CD4-positive, alpha-beta T cell (primary cell): ENCODE measurements around the gene ZNF827. TPM values are rescaled to one million over a fixed set of nuclear protein-coding genes. Genes with fewer than 3 reads are reported as not detected.

Experiments used
- ATAC-seq: fragments of 200-7000 bp; cut with Tn5 transposase; one replicate; pipeline ENCODE4 v1.10.0; 2022; ENCODE audit warnings: mild to moderate bottlenecking; ENCODE audit not compliant: poor library complexity
- CTCF ChIA-PET: fragments of 350-600 bp; sonication (Branson Sonifier 250); formaldehyde crosslinking; loops from one replicate; lab custom pipeline; 2021; ENCODE audit warnings: antibody characterized with exemption, inconsistent platforms; lab: Charles Lee
- POLR2A ChIA-PET: fragments of 350-600 bp; sonication (Branson Sonifier 250); formaldehyde crosslinking; loops from one replicate; lab custom pipeline; 2021; ENCODE audit warnings: antibody characterized with exemption, inconsistent platforms; lab: Charles Lee
- DNase-seq, 14 experiments: peaks; one replicate each; pipeline ENCODE4 v3.0.0-alpha.2; 2013 to 2020; ENCODE audit warnings: mixed read lengths in 2 of 14
- H3K27ac ChIP-seq, 2 donors: one replicate each; pipeline versions ENCODE4 v1.5.1 to v1.7.0; 2013; ENCODE audit warnings: low read length in 2 of 2, low read depth in 1 of 2, mild to moderate bottlenecking in 1 of 2
- H3K27me3 ChIP-seq, 2 experiments: 1 replicate in 1 of 2; 2 replicates in 1 of 2; pipeline versions ENCODE4 v1.6.1 to v1.7.0; 2013; ENCODE audit warnings: low read length in 2 of 2, control low read depth in 1 of 2, mild to moderate bottlenecking in 1 of 2, moderate library complexity in 1 of 2; ENCODE audit not compliant: insufficient read depth in 2 of 2, control insufficient read depth in 1 of 2
- H3K36me3 ChIP-seq: one replicate; pipeline ENCODE4 v1.6.1; 2013; ENCODE audit warnings: low read length, control low read depth; ENCODE audit not compliant: insufficient read depth
- H3K4me1 ChIP-seq: one replicate; pipeline ENCODE4 v1.6.1; 2013; ENCODE audit warnings: low read length, control low read depth; ENCODE audit not compliant: insufficient read depth
- H3K4me3 ChIP-seq: one replicate; pipeline ENCODE4 v1.5.1; 2013; ENCODE audit warnings: mild to moderate bottlenecking, low read length, moderate library complexity
- H3K9me3 ChIP-seq, 2 experiments: 1 replicate in 1 of 2; 2 replicates in 1 of 2; pipeline versions ENCODE4 v1.6.1 to v1.7.0; 2013; ENCODE audit warnings: low read length in 2 of 2, mild to moderate bottlenecking in 2 of 2, control low read depth in 1 of 2, moderate library complexity in 1 of 2; ENCODE audit not compliant: control insufficient read depth in 1 of 2, insufficient read depth in 1 of 2
- H3K27ac Mint-ChIP-seq: one replicate; pipeline ENCODE4 v1.8.0; 2020; ENCODE audit warnings: mixed read lengths
- H3K27me3 Mint-ChIP-seq: one replicate; pipeline ENCODE4 v1.8.0; 2021; ENCODE audit warnings: mixed read lengths
- H3K36me3 Mint-ChIP-seq: one replicate; pipeline ENCODE4 v1.8.0; 2021; ENCODE audit warnings: low read depth, mixed read lengths
- H3K4me1 Mint-ChIP-seq: one replicate; pipeline ENCODE4 v1.8.0; 2021; ENCODE audit warnings: low read depth, mixed read lengths
- H3K4me3 Mint-ChIP-seq: one replicate; pipeline ENCODE4 v1.8.0; 2020; ENCODE audit warnings: mild to moderate bottlenecking, mixed read lengths
- H3K9me3 Mint-ChIP-seq: one replicate; pipeline ENCODE4 v1.8.0; 2020; ENCODE audit warnings: mixed read lengths
- intact Hi-C, 2 experiments: fragments of 100-400 bp; cut with DNase I in 1 of 2; cut with micrococcal nuclease in 1 of 2; formaldehyde crosslinking; loops; one replicate each; pipeline versions ENCODE4 v1.15.1 to v1.9.0; 2023 to 2025; cut with DNase I, micrococcal nuclease
- total RNA-seq, 174 experiments: library from RNA in 2 of 174; stranded (reverse) in 2 of 174; gene quantifications; one replicate each; pipeline ENCODE4 v1.2.3 and lab custom pipeline; 2021 to 2026
- TF ChIP-seq, protein P1 (sequence below): fragments of 200-600 bp; IDR thresholded peaks from one replicate; pipeline ENCODE4 v1.8.0; 2022; ENCODE audit warnings: antibody characterized with exemption, mild to moderate bottlenecking

The ZNF827 gene
- total RNA-seq, 2 experiments from 2014 or later: 13.7 to 14.3 TPM

DNA sequence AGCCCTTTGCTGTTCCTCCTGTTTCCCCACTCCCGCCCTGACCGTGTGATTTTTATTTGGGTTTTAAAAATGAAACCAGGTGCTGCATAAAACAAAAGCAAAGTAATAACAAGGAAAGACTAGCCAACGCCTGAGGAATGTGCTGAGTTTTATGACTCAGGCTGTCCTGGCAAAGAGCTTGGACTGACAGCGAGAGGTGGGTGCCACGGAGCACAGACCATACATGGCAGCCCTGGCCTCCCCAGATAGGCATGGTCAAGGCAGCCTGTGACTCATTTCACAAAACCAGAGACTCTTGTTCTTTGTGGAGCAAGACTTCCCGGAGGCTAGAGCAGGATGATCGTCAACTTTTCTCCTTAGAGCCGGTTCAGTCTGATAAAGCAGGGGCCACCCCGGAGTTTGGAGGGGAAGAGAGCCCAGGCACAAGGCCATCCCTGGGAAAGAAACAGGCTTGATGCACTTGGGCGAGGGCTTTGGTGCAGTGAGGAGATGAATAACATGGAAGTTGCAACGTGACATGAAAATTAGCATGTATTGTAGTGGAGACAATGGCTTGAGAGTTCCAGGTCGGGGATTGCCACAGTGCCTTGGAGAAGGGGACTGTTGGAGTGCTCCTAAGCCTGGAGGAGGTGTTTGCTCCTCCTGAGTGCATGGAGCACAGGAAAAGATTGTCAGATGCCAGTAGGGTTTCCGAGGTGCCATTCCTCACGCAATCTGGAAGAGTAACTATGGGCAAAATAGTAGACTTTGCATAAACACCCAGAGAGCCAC is 203.9 kb downstream of the ZNF827 start:
- no peaks in the 10 kb centered on the region for H3K9me3 Mint-ChIP-seq
- peak overlapping the region; percentile 58 for H3K27ac Mint-ChIP-seq
- no peaks in the 10 kb centered on the region for H3K27me3 ChIP-seq
- H3K4me3 ChIP-seq: no peak overlapping the region
- TF ChIP-seq, protein P1, sequence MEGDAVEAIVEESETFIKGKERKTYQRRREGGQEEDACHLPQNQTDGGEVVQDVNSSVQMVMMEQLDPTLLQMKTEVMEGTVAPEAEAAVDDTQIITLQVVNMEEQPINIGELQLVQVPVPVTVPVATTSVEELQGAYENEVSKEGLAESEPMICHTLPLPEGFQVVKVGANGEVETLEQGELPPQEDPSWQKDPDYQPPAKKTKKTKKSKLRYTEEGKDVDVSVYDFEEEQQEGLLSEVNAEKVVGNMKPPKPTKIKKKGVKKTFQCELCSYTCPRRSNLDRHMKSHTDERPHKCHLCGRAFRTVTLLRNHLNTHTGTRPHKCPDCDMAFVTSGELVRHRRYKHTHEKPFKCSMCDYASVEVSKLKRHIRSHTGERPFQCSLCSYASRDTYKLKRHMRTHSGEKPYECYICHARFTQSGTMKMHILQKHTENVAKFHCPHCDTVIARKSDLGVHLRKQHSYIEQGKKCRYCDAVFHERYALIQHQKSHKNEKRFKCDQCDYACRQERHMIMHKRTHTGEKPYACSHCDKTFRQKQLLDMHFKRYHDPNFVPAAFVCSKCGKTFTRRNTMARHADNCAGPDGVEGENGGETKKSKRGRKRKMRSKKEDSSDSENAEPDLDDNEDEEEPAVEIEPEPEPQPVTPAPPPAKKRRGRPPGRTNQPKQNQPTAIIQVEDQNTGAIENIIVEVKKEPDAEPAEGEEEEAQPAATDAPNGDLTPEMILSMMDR: no peak
- DNase-seq: no peak
- ChIA-PET POLR2A (no interaction called here), CTCF (no interaction called here)
- ATAC-seq: no peak
- H3K27ac ChIP-seq: no peak overlapping the region
- H3K36me3 Mint-ChIP-seq: no peaks in the 10 kb centered on the region
- no peaks in the 10 kb centered on the region for H3K9me3 ChIP-seq
- H3K4me3 Mint-ChIP-seq: peak overlapping the region; percentile 89
- peaks cover 14% of the 10 kb centered on the region for H3K4me1 ChIP-seq
- intact Hi-C loops: loop anchor here in 1 of 2 experiments (5.0 kb wide), 4 partner anchors 203 to 637 kb away; partner anchors contain the start of genes ABCE1, ANAPC10, OTUD4 and ZNF827
- H3K27me3 Mint-ChIP-seq: no peaks in the 10 kb centered on the region
- peaks cover 21% of the 10 kb centered on the region for H3K4me1 Mint-ChIP-seq
- H3K36me3 ChIP-seq: no peaks in the 10 kb centered on the region

GRCh38 chr4:145734031-145734430 is 204.6 kb downstream of the ZNF827 start:
- Mint-ChIP-seq H3K4me1 (peaks cover 21% of the 10 kb centered on the region), H3K27me3 (no peaks in the 10 kb centered on the region), H3K36me3 (no peaks in the 10 kb centered on the region), H3K27ac (peak overlapping the region; percentile 58), H3K9me3 (no peaks in the 10 kb centered on the region), H3K4me3 (peak overlapping the region; percentile 89)
- Histone ChIP-seq H3K36me3 (no peaks in the 10 kb centered on the region), H3K4me3 (no peak overlapping the region), H3K27me3 (no peaks in the 10 kb centered on the region), H3K27ac (no peak overlapping the region), H3K4me1 (peaks cover 14% of the 10 kb centered on the region), H3K9me3 (no peaks in the 10 kb centered on the region)
- ChIA-PET POLR2A (interaction anchor here (0.7 kb wide), 1 partner anchor 22 kb away, joined by 3 read pairs; no protein-coding TSS in a partner anchor), CTCF (no interaction called here)
- intact Hi-C loops: loop anchor here in 1 of 2 experiments (5.0 kb wide), 4 partner anchors 203 to 637 kb away; partner anchors contain the start of genes ABCE1, ANAPC10, OTUD4 and ZNF827
- TF ChIP-seq, protein P1: no peak
- DNase-seq (no peak), ATAC-seq (no peak)

GRCh38 chr4:145732895-145733880 is 205.4 kb downstream of the ZNF827 start:
- no peaks in the 10 kb centered on the region for H3K9me3 Mint-ChIP-seq
- TF ChIP-seq, protein P1: no peak
- Histone ChIP-seq H3K4me3 (peak overlapping the region; percentile 76), H3K36me3 (no peaks in the 10 kb centered on the region), H3K4me1 (peaks cover 14% of the 10 kb centered on the region), H3K27ac (peak overlapping the region in 1 of 2 donors; percentile 35), H3K9me3 (no peaks in the 10 kb centered on the region), H3K27me3 (no peaks in the 10 kb centered on the region)
- ChIA-PET CTCF (interaction anchor here (1.3 kb wide), 1 partner anchor 114 kb away, joined by 3 read pairs; no protein-coding TSS in a partner anchor), POLR2A (interaction anchor here (0.6 to 1.0 kb wide), 4 partner anchors 9 to 202 kb away, joined by 3 read pairs; partner anchors contain the start of gene MMAA)
- H3K27me3 Mint-ChIP-seq: no peaks in the 10 kb centered on the region
- intact Hi-C loops: loop anchor here in 1 of 2 experiments (2.0 to 5.0 kb wide), 5 partner anchors 114 to 636 kb away; partner anchors contain the start of genes ABCE1, ANAPC10, MMAA and OTUD4
- ATAC-seq (peak; percentile 95), DNase-seq (peak; percentile 60 to 92 (median 78))
- H3K36me3 Mint-ChIP-seq: no peaks in the 10 kb centered on the region
- H3K27ac Mint-ChIP-seq: peak overlapping the region; percentile 58
- peak overlapping the region; percentile 89 for H3K4me3 Mint-ChIP-seq
- H3K4me1 Mint-ChIP-seq: peaks cover 21% of the 10 kb centered on the region
